ENCODE data around the gene PBX2. TPM values are rescaled to one million over a fixed set of nuclear protein-coding genes. Genes with fewer than 3 reads are reported as not detected.

The PBX2 gene
- total and polyA plus RNA-seq, 2 of the 4 experiments (the other 2 are of a cell fraction): 17.7 to 56.8 TPM

DNA sequence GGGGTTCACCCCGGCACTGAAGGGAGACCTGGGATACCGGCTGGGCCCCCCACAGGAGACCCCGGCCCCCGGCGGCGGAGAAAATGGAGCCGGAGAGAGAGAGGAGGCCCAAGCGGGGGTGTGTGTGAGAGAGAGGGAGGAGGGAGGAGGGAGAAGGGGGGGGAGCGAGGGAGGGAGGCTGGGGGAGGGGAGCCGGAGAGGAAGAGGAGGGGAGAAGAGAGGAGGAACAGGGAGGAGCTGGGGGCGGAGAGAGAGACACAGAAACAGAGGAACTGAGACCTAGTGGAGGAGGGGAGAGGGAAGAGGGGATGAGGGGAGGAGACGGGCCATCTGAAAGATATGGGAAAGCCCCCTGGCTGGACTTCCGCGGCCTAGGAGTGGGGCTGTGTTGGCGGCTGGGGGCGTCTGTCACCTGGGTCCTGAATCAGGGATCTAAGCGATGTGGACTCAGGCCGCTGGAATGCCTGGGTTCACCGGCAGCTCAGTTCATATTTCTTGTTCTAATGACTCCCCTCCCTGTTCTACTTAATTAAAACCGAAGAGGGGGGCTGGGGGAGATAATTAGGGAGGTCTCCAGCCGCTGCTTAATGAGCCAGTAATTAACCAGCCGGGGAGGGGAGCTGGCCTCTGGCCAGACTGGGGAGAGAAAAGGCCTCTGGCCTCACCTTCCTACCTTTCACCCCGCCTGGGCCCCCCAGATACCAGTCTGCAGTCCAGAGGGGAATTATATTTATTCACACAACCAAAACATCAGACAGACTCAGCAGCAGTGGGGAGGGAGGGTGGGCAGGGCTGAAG is at the start of gene PBX2 (continued):
- TF ChIP-seq CEBPB (IDR thresholded peaks at IDR 0.05; ENCODE audit: low read depth, low read length) (no peak), MXI1 (IDR thresholded peaks at IDR 0.05; ENCODE audit: borderline replicate concordance, low read depth, low read length) (no peak)
- TF ChIP-seq, protein P1, sequence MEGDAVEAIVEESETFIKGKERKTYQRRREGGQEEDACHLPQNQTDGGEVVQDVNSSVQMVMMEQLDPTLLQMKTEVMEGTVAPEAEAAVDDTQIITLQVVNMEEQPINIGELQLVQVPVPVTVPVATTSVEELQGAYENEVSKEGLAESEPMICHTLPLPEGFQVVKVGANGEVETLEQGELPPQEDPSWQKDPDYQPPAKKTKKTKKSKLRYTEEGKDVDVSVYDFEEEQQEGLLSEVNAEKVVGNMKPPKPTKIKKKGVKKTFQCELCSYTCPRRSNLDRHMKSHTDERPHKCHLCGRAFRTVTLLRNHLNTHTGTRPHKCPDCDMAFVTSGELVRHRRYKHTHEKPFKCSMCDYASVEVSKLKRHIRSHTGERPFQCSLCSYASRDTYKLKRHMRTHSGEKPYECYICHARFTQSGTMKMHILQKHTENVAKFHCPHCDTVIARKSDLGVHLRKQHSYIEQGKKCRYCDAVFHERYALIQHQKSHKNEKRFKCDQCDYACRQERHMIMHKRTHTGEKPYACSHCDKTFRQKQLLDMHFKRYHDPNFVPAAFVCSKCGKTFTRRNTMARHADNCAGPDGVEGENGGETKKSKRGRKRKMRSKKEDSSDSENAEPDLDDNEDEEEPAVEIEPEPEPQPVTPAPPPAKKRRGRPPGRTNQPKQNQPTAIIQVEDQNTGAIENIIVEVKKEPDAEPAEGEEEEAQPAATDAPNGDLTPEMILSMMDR (conservative IDR thresholded peaks at IDR 0.05; ENCODE audit: low read depth, low read length): no peak

DNA sequence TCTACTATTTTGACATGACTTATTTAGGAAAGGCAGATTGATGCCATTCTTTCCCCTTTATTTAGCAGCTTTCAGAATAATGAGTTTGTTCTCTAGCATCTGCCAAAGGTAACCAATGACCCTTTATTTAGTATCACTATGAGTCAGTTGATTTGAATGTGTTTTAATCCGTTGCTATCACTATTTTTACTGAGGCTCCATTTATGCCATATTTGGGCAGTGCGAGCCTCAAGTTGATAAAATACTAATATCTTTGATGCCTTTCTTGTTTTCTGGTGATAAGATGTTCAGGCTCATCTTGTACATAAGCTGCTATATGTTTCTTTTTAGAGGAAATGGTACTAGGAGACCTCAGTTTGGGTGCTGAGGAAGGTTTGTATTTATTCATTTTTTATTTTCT is 49.5 kb upstream of the PBX2 start:
- ATAC-seq (ENCODE audit: low read depth): no peak
- H3K56ac ChIP-seq (ENCODE audit: extremely low read depth, insufficient read depth, low read length): no peak overlapping the region
- H3K23ac ChIP-seq (ENCODE audit: low read depth, low read length): no peak overlapping the region
- dilution Hi-C loops (cut with HindIII; ENCODE audit: low sequenced_read_pairs, unreplicated experiment) (no loop called here), intact Hi-C loops (cut with micrococcal nuclease) (no loop called here), in situ Hi-C loops (cut with MboI; ENCODE audit: low sequenced_read_pairs) (no loop called here)
- no peak overlapping the region for H3K9ac ChIP-seq (ENCODE audit: low read depth, low read length)
- H2BK5ac ChIP-seq (ENCODE audit: low read depth, low read length, poor library complexity, severe bottlenecking): no peak overlapping the region
- no peak overlapping the region for H2AK5ac ChIP-seq (ENCODE audit: low read depth, low read length)
- no TSS peak for BruUV-seq (replicated peaks)
- ChIA-PET POLR2A (ENCODE audit: unreplicated experiment) (no interaction called here), CTCF (no interaction called here)
- H3K4me2 ChIP-seq (ENCODE audit: low read depth, low read length): no peak overlapping the region
- no peak overlapping the region for H3K4ac ChIP-seq (ENCODE audit: low read depth, low read length)
- H2AK9ac ChIP-seq (replicated peaks; ENCODE audit: low read depth, low read length, poor library complexity): no peak overlapping the region
- no CpG with 5 or more reads among the region's 2 CpGs for WGBS, 2 experiments (ENCODE audit: extremely low coverage in 2 of 2, insufficient read length in 1 of 2)
- H4K91ac ChIP-seq (ENCODE audit: insufficient read depth, low read depth, low read length): no peak overlapping the region
- H3K4me3 ChIP-seq (ENCODE audit: insufficient read depth, low read depth, low read length): no peak overlapping the region
- no peak for DNase-seq
- H4K5ac ChIP-seq (ENCODE audit: low read depth, low read length): no peak overlapping the region
- no peaks in the 10 kb centered on the region for H4K20me1 ChIP-seq (ENCODE audit: insufficient read depth, low read length)
- H3K79me1 ChIP-seq (ENCODE audit: low read depth in 1 of 2, low read length in 2 of 2): no peaks in the 10 kb centered on the region
- no peak overlapping the region for H2BK15ac ChIP-seq (ENCODE audit: low read depth, low read length)
- H3K9me1 ChIP-seq (ENCODE audit: insufficient read depth, low read length): no peaks in the 10 kb centered on the region
- no peak overlapping the region for H4K8ac ChIP-seq (ENCODE audit: low read depth in 2 of 2, low read length in 2 of 2)
- H3K14ac ChIP-seq (replicated peaks; ENCODE audit: low read depth, low read length): no peak overlapping the region
- no peaks in the 10 kb centered on the region for H3K36me3 ChIP-seq (ENCODE audit: control insufficient read depth, insufficient read depth, low read length)
- no peaks in the 10 kb centered on the region for H3K4me1 ChIP-seq (ENCODE audit: control insufficient read depth, insufficient read depth, low read length)
- H3K9me3 ChIP-seq (ENCODE audit: control insufficient read depth, insufficient read depth, low read length): no peaks in the 10 kb centered on the region
- no peak overlapping the region for H2BK20ac ChIP-seq (ENCODE audit: low read depth, low read length)
- peaks cover 9% of the 10 kb centered on the region for H3K27me3 ChIP-seq (ENCODE audit: control insufficient read depth, insufficient read depth, low read length)
- no peak overlapping the region for H3K27ac ChIP-seq (ENCODE audit: insufficient read depth, low read length)
- H3K18ac ChIP-seq (ENCODE audit: low read depth, low read length): no peak overlapping the region
- no peak overlapping the region for H2BK120ac ChIP-seq (ENCODE audit: low read depth, low read length)
- no peak overlapping the region for H2AFZ ChIP-seq (replicated peaks; ENCODE audit: low read length, poor library complexity)
- TF ChIP-seq, protein P1 (conservative IDR thresholded peaks at IDR 0.05; ENCODE audit: low read depth, low read length): no peak
